Muscle layer of duodenum (tissue), 2 donors: ENCODE results near the gene NR3C2.
A peak's percentile ranks its signal among the peaks of the same experiment; 100 is the strongest.

ENCODE experiments used
- H3K27ac ChIP-seq: one replicate; pipeline ENCODE4 v1.7.0; 2013; ENCODE audit warnings: mild to moderate bottlenecking, low read length
- H3K27me3 ChIP-seq: one replicate; pipeline ENCODE4 v1.7.0; 2013; ENCODE audit warnings: low read depth, mild to moderate bottlenecking, control low read depth, low read length
- H3K36me3 ChIP-seq, 2 donors: one replicate each; pipeline ENCODE4 v1.7.0; 2013; ENCODE audit warnings: low read length in 2 of 2, control low read depth in 1 of 2, mild to moderate bottlenecking in 1 of 2; ENCODE audit not compliant: insufficient read depth in 2 of 2, control insufficient read depth in 1 of 2
- H3K4me1 ChIP-seq, 2 donors: one replicate each; pipeline ENCODE4 v1.7.0; 2013; ENCODE audit warnings: low read length in 2 of 2, mild to moderate bottlenecking in 2 of 2, control low read depth in 1 of 2, moderate library complexity in 1 of 2; ENCODE audit not compliant: insufficient read depth in 2 of 2, control insufficient read depth in 1 of 2
- H3K4me3 ChIP-seq, 2 donors: one replicate each; pipeline ENCODE4 v1.7.0; 2013; ENCODE audit warnings: low read length in 2 of 2, low read depth in 1 of 2, mild to moderate bottlenecking in 1 of 2
- H3K9me3 ChIP-seq, 2 donors: one replicate each; pipeline ENCODE4 v1.7.0; 2013; ENCODE audit warnings: low read length in 2 of 2, control low read depth in 1 of 2, mild to moderate bottlenecking in 1 of 2; ENCODE audit not compliant: control insufficient read depth in 1 of 2
- donor health status: healthy.

NR3C2 gene

GRCh38 chr4:148441986-148442831 is at the start of gene NR3C2:
Gene NR3C2 (minus strand): TSS chr4:148442414.
- H3K9me3 ChIP-seq = no peaks in the 10 kb centered on the region
- peaks cover 12 to 27% of the 10 kb centered on the region in 2 donors for H3K4me1 ChIP-seq
- H3K27me3 ChIP-seq = no peaks in the 10 kb centered on the region
- peak within 1 kb of the TSS; percentile 90 for H3K27ac ChIP-seq
- no peaks in the 10 kb centered on the region for H3K36me3 ChIP-seq
- H3K4me3 ChIP-seq = peak within 1 kb of the TSS; percentile 92 to 100

GRCh38 chr4:148487181-148487580 is 45.0 kb upstream of the NR3C2 start:
- H3K4me1 ChIP-seq = no peaks in the 10 kb centered on the region

GRCh38 chr4:148481636-148482035 is 39.4 kb upstream of the NR3C2 start:
- no peak overlapping the region for H3K27ac ChIP-seq
- H3K36me3 ChIP-seq = no peaks in the 10 kb centered on the region

More at GRCh38 chr4:148487181-148487580, 45.0 kb upstream of the NR3C2 start:
- Histone ChIP-seq H3K4me3 (no peak overlapping the region), H3K9me3 (peaks cover 0 to 4% of the 10 kb centered on the region in 2 donors), H3K27ac (no peak overlapping the region), H3K36me3 (no peaks in the 10 kb centered on the region), H3K27me3 (no peaks in the 10 kb centered on the region)

DNA sequence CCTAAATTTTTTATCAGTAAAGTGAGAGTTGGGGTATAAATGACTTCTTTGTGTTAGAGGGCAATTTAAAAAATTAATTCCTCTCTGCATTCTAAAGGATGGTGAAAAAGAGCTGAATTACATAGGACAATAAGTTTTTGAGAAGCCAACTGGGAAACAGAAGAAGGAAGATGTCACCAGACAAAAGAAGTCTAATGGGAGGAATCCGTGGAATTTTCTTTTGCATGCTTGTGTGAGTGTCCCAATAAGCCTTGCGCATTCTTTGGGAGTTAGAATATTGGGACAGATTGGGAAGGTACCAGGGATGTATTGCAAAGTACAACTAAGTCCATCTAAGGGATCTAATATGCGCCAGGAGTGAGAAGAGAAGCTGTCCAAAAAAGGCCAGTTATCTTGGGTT is 35.1 kb upstream of the NR3C2 start:
- no peak overlapping the region for H3K4me3 ChIP-seq
- H3K36me3 ChIP-seq = no peaks in the 10 kb centered on the region
- H3K27ac ChIP-seq = no peak overlapping the region
- H3K27me3 ChIP-seq = no peaks in the 10 kb centered on the region
- H3K4me1 ChIP-seq = no peaks in the 10 kb centered on the region
- H3K9me3 ChIP-seq = peaks cover 0 to 11% of the 10 kb centered on the region in 2 donors

More at GRCh38 chr4:148481636-148482035, 39.4 kb upstream of the NR3C2 start:
- Histone ChIP-seq H3K4me3 (no peak overlapping the region), H3K27me3 (no peaks in the 10 kb centered on the region), H3K4me1 (no peaks in the 10 kb centered on the region), H3K9me3 (peaks cover 0 to 7% of the 10 kb centered on the region in 2 donors)

GRCh38 chr4:148469938-148470337 is 27.7 kb upstream of the NR3C2 start:
- H3K4me3 ChIP-seq = no peak overlapping the region
- no peaks in the 10 kb centered on the region for H3K4me1 ChIP-seq
- H3K36me3 ChIP-seq = no peaks in the 10 kb centered on the region
- no peaks in the 10 kb centered on the region for H3K27me3 ChIP-seq
- H3K27ac ChIP-seq = no peak overlapping the region
- peaks cover 0 to 7% of the 10 kb centered on the region in 2 donors for H3K9me3 ChIP-seq

DNA sequence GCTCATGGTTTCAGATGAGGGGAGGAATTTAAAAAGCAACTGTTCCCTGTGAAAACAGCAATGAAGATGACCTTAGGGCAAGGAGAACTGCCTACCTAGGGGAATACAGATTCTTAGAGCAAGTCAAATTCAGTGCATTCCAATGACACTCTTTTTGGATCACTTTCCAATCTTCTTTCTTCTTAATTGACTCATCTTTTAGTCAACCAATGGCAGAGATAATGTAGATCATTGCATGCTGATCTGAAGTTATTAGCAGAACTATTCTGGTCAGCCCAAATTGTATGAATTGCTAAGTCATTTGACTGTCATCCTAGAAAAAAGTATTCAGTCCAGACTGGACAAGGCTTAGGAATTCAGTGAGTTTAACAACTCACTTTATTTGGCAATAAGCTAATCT is 12.6 kb upstream of the NR3C2 start:
- no peaks in the 10 kb centered on the region for H3K4me1 ChIP-seq
- H3K36me3 ChIP-seq = no peaks in the 10 kb centered on the region
- H3K9me3 ChIP-seq = no peaks in the 10 kb centered on the region
- H3K27ac ChIP-seq = no peak overlapping the region
- H3K27me3 ChIP-seq = no peaks in the 10 kb centered on the region
- H3K4me3 ChIP-seq = no peak overlapping the region

DNA sequence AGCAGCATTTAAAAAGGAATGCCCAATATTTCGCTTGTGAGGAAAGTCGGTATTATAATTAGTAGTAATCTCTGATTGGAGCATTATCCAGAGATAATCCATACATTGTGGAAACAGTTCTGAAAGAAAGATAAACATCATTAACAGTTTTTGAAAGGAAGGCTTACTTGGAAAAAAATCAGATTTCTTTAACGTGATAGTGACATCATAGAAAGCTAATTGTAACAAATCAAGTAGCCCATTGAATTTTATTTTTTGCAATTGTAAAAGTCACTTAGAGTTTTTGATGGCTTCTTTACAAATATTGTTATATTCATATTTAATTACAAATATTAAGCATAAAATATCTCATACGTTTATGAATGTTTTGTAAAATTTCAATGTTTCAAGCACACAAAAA is 11.6 kb upstream of the NR3C2 start:
- no peak overlapping the region for H3K27ac ChIP-seq
- no peaks in the 10 kb centered on the region for H3K36me3 ChIP-seq
- no peaks in the 10 kb centered on the region for H3K27me3 ChIP-seq
- no peaks in the 10 kb centered on the region for H3K4me1 ChIP-seq
- H3K4me3 ChIP-seq = no peak overlapping the region
- no peaks in the 10 kb centered on the region for H3K9me3 ChIP-seq

- H3K27ac ChIP-seq = no peak overlapping the region
- no peaks in the 10 kb centered on the region for H3K27me3 ChIP-seq
- H3K36me3 ChIP-seq = no peaks in the 10 kb centered on the region
Measured at GRCh38 chr4:148452970-148453369, 10.8 kb upstream of the NR3C2 start.

DNA sequence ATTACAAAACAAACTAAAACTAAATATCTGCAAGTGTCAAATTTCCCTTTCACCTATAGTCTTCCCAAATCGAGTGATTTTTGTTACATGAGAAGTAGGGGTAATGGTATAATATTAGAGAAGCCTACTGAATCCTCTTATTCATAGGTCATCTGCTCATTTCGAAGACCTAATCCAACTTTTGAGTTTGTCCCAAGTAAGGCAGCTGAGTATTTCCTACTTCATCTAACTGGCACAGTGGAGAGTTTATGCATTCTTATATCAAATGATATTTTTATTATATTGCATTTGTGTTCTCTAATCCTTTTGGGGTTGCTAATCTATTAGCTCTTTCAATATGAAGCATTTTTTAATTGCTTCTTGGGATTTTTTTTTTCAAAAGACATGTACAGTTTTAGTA is 7.7 kb upstream of the NR3C2 start:
- H3K36me3 ChIP-seq = no peaks in the 10 kb centered on the region
- H3K4me1 ChIP-seq = peaks cover 0 to 3% of the 10 kb centered on the region in 2 donors
- H3K27ac ChIP-seq = no peak overlapping the region
- no peaks in the 10 kb centered on the region for H3K27me3 ChIP-seq
- H3K9me3 ChIP-seq = no peaks in the 10 kb centered on the region
- no peak overlapping the region for H3K4me3 ChIP-seq

More at GRCh38 chr4:148452970-148453369, 10.8 kb upstream of the NR3C2 start:
- Histone ChIP-seq H3K4me3 (no peak overlapping the region), H3K9me3 (no peaks in the 10 kb centered on the region), H3K4me1 (no peaks in the 10 kb centered on the region)

- peaks cover 0 to 3% of the 10 kb centered on the region in 2 donors for H3K4me1 ChIP-seq
- no peaks in the 10 kb centered on the region for H3K36me3 ChIP-seq
- H3K27ac ChIP-seq = no peak overlapping the region
- H3K4me3 ChIP-seq = no peak overlapping the region
- no peaks in the 10 kb centered on the region for H3K9me3 ChIP-seq
- no peaks in the 10 kb centered on the region for H3K27me3 ChIP-seq
Measured at GRCh38 chr4:148448141-148448540, 5.9 kb upstream of the NR3C2 start.

- no peaks in the 10 kb centered on the region for H3K36me3 ChIP-seq
- no peaks in the 10 kb centered on the region for H3K27me3 ChIP-seq
- H3K27ac ChIP-seq = no peak overlapping the region
- H3K9me3 ChIP-seq = no peaks in the 10 kb centered on the region
- H3K4me3 ChIP-seq = peak overlapping the region; percentile 28 to 47
- H3K4me1 ChIP-seq = peaks cover 0 to 3% of the 10 kb centered on the region in 2 donors
Measured at GRCh38 chr4:148447681-148448080, 5.5 kb upstream of the NR3C2 start.
